ENCODE data around the gene RRH.
"Not testable (repeated sequence)": the region's sequence is repeated elsewhere in the genome, so short reads cannot be mapped to it uniquely, and the experiment has no call there.

Gene RRH

GRCh38 chr4:109873791-109874514 lies 46.2 kb downstream of the RRH start:
- no peaks in the 10 kb centered on the region for H3K9me3 ChIP-seq (ENCODE audit: insufficient read depth, low read depth, low read length)
- H3K4me3 ChIP-seq (ENCODE audit: low read length) = no peak overlapping the region
- H3K27me3 ChIP-seq (ENCODE audit: insufficient read depth, low read length) = no peaks in the 10 kb centered on the region
- H3K27ac ChIP-seq (ENCODE audit: low read depth, low read length) = no peak overlapping the region
- no peak overlapping the region for H3K9ac ChIP-seq (ENCODE audit: low read depth, low read length)
- H3K4me1 ChIP-seq (ENCODE audit: insufficient read depth, low read length) = no peaks in the 10 kb centered on the region
- H3K36me3 ChIP-seq (ENCODE audit: insufficient read depth, low read length) = no peaks in the 10 kb centered on the region
- 79% methylated on average over 11 of the region's 11 CpGs for WGBS

GRCh38 chr4:109875106-109875505 lies 47.3 kb downstream of the RRH start:
- WGBS = 92% methylated on average over 1 of the region's 1 CpG
- H3K4me1 ChIP-seq (ENCODE audit: insufficient read depth, low read length) = no peaks in the 10 kb centered on the region
- no peak overlapping the region for H3K27ac ChIP-seq (ENCODE audit: low read depth, low read length)
- no peaks in the 10 kb centered on the region for H3K36me3 ChIP-seq (ENCODE audit: insufficient read depth, low read length)
- H3K9me3 ChIP-seq (ENCODE audit: insufficient read depth, low read depth, low read length) = no peaks in the 10 kb centered on the region
- no peak overlapping the region for H3K4me3 ChIP-seq (ENCODE audit: low read length)
- H3K27me3 ChIP-seq (ENCODE audit: insufficient read depth, low read length) = no peaks in the 10 kb centered on the region
- H3K9ac ChIP-seq (ENCODE audit: low read depth, low read length) = no peak overlapping the region

GRCh38 chr4:109875553-109875952 lies 47.8 kb downstream of the RRH start:
- H3K36me3 ChIP-seq (ENCODE audit: insufficient read depth, low read length); H3K9ac ChIP-seq (ENCODE audit: low read depth, low read length); H3K4me1 ChIP-seq (ENCODE audit: insufficient read depth, low read length); H3K27me3 ChIP-seq (ENCODE audit: insufficient read depth, low read length); H3K9me3 ChIP-seq (ENCODE audit: insufficient read depth, low read depth, low read length); H3K27ac ChIP-seq (ENCODE audit: low read depth, low read length); H3K4me3 ChIP-seq (ENCODE audit: low read length): not testable (repeated sequence)
- 96% methylated on average over 1 of the region's 2 CpGs for WGBS

- Histone ChIP-seq H3K4me3 (ENCODE audit: low read length) (no peak overlapping the region), H3K36me3 (ENCODE audit: insufficient read depth, low read length) (no peaks in the 10 kb centered on the region), H3K27me3 (ENCODE audit: insufficient read depth, low read length) (no peaks in the 10 kb centered on the region), H3K27ac (ENCODE audit: low read depth, low read length) (no peak overlapping the region), H3K9ac (ENCODE audit: low read depth, low read length) (no peak overlapping the region), H3K4me1 (ENCODE audit: insufficient read depth, low read length) (no peaks in the 10 kb centered on the region), H3K9me3 (ENCODE audit: insufficient read depth, low read depth, low read length) (no peaks in the 10 kb centered on the region)
- WGBS = no CpG with 5 or more reads among the region's 2 CpGs
Measured at GRCh38 chr4:109876634-109877265, 49.0 kb downstream of the RRH start.

GRCh38 chr4:109877400-109877799 lies 49.6 kb downstream of the RRH start:
- no peak overlapping the region for H3K9ac ChIP-seq (ENCODE audit: low read depth, low read length)
- H3K36me3 ChIP-seq (ENCODE audit: insufficient read depth, low read length) = no peaks in the 10 kb centered on the region
- no peak overlapping the region for H3K27ac ChIP-seq (ENCODE audit: low read depth, low read length)
- no peaks in the 10 kb centered on the region for H3K4me1 ChIP-seq (ENCODE audit: insufficient read depth, low read length)
- H3K4me3 ChIP-seq (ENCODE audit: low read length) = no peak overlapping the region
- WGBS = 90% methylated on average over 3 of the region's 3 CpGs
- H3K9me3 ChIP-seq (ENCODE audit: insufficient read depth, low read depth, low read length) = no peaks in the 10 kb centered on the region
- H3K27me3 ChIP-seq (ENCODE audit: insufficient read depth, low read length) = no peaks in the 10 kb centered on the region

GRCh38 chr4:109878355-109878754 lies 50.6 kb downstream of the RRH start:
- no peak overlapping the region for H3K27ac ChIP-seq (ENCODE audit: low read depth, low read length)
- no peaks in the 10 kb centered on the region for H3K27me3 ChIP-seq (ENCODE audit: insufficient read depth, low read length)
- H3K4me1 ChIP-seq (ENCODE audit: insufficient read depth, low read length) = no peaks in the 10 kb centered on the region
- WGBS = 89% methylated on average over 2 of the region's 2 CpGs
- no peak overlapping the region for H3K9ac ChIP-seq (ENCODE audit: low read depth, low read length)
- no peaks in the 10 kb centered on the region for H3K9me3 ChIP-seq (ENCODE audit: insufficient read depth, low read depth, low read length)
- H3K36me3 ChIP-seq (ENCODE audit: insufficient read depth, low read length) = no peaks in the 10 kb centered on the region
- no peak overlapping the region for H3K4me3 ChIP-seq (ENCODE audit: low read length)

GRCh38 chr4:109879081-109879480 lies 51.3 kb downstream of the RRH start:
- H3K9ac ChIP-seq (ENCODE audit: low read depth, low read length) = no peak overlapping the region
- H3K27ac ChIP-seq (ENCODE audit: low read depth, low read length) = no peak overlapping the region
- no peaks in the 10 kb centered on the region for H3K27me3 ChIP-seq (ENCODE audit: insufficient read depth, low read length)
- H3K4me3 ChIP-seq (ENCODE audit: low read length) = no peak overlapping the region
- 86% methylated on average over 12 of the region's 12 CpGs for WGBS
- no peaks in the 10 kb centered on the region for H3K4me1 ChIP-seq (ENCODE audit: insufficient read depth, low read length)
- no peaks in the 10 kb centered on the region for H3K36me3 ChIP-seq (ENCODE audit: insufficient read depth, low read length)
- H3K9me3 ChIP-seq (ENCODE audit: insufficient read depth, low read depth, low read length) = no peaks in the 10 kb centered on the region

- H3K36me3 ChIP-seq (ENCODE audit: insufficient read depth, low read length) = no peaks in the 10 kb centered on the region
- no peak overlapping the region for H3K4me3 ChIP-seq (ENCODE audit: low read length)
- no peak overlapping the region for H3K27ac ChIP-seq (ENCODE audit: low read depth, low read length)
- no peak overlapping the region for H3K9ac ChIP-seq (ENCODE audit: low read depth, low read length)
- H3K27me3 ChIP-seq (ENCODE audit: insufficient read depth, low read length) = no peaks in the 10 kb centered on the region
- WGBS = 93% methylated on average over 7 of the region's 7 CpGs
- H3K4me1 ChIP-seq (ENCODE audit: insufficient read depth, low read length) = no peaks in the 10 kb centered on the region
- H3K9me3 ChIP-seq (ENCODE audit: insufficient read depth, low read depth, low read length) = no peaks in the 10 kb centered on the region
Measured at GRCh38 chr4:109879636-109880314, 52.0 kb downstream of the RRH start.

- Histone ChIP-seq H3K27ac (ENCODE audit: low read depth, low read length) (no peak overlapping the region), H3K9ac (ENCODE audit: low read depth, low read length) (no peak overlapping the region), H3K9me3 (ENCODE audit: insufficient read depth, low read depth, low read length) (no peaks in the 10 kb centered on the region), H3K36me3 (ENCODE audit: insufficient read depth, low read length) (no peaks in the 10 kb centered on the region), H3K27me3 (ENCODE audit: insufficient read depth, low read length) (no peaks in the 10 kb centered on the region), H3K4me1 (ENCODE audit: insufficient read depth, low read length) (no peaks in the 10 kb centered on the region), H3K4me3 (ENCODE audit: low read length) (no peak overlapping the region)
Measured at GRCh38 chr4:109886303-109886702, 58.5 kb downstream of the RRH start.

- Histone ChIP-seq H3K9me3 (ENCODE audit: insufficient read depth, low read depth, low read length) (no peaks in the 10 kb centered on the region), H3K4me3 (ENCODE audit: low read length) (no peak overlapping the region), H3K36me3 (ENCODE audit: insufficient read depth, low read length) (no peaks in the 10 kb centered on the region), H3K9ac (ENCODE audit: low read depth, low read length) (no peak overlapping the region), H3K27ac (ENCODE audit: low read depth, low read length) (no peak overlapping the region), H3K4me1 (ENCODE audit: insufficient read depth, low read length) (no peaks in the 10 kb centered on the region), H3K27me3 (ENCODE audit: insufficient read depth, low read length) (no peaks in the 10 kb centered on the region)
- 80% methylated on average over 5 of the region's 6 CpGs for WGBS
Measured at GRCh38 chr4:109887071-109887470, 59.3 kb downstream of the RRH start.

- H3K9me3 ChIP-seq (ENCODE audit: insufficient read depth, low read depth, low read length) = no peaks in the 10 kb centered on the region
- no peaks in the 10 kb centered on the region for H3K36me3 ChIP-seq (ENCODE audit: insufficient read depth, low read length)
- no peak overlapping the region for H3K9ac ChIP-seq (ENCODE audit: low read depth, low read length)
- no peak overlapping the region for H3K27ac ChIP-seq (ENCODE audit: low read depth, low read length)
- H3K4me1 ChIP-seq (ENCODE audit: insufficient read depth, low read length) = no peaks in the 10 kb centered on the region
- no peaks in the 10 kb centered on the region for H3K27me3 ChIP-seq (ENCODE audit: insufficient read depth, low read length)
- no peak overlapping the region for H3K4me3 ChIP-seq (ENCODE audit: low read length)
Measured at GRCh38 chr4:109890076-109890475, 62.3 kb downstream of the RRH start.
